Measurements from ENCODE around the gene NSMCE4A.
"Not testable (repeated sequence)": the region's sequence is repeated elsewhere in the genome, so short reads cannot be mapped to it uniquely, and the experiment has no call there.

NSMCE4A gene

GRCh38 chr10:121974535-121975294 is at the start of gene NSMCE4A:
TSS of gene NSMCE4A (minus strand) at chr10:121975217. CDS start at chr10:121975165, 52 bp downstream.
- peak; percentile 65 for DNase-seq

GRCh38 chr10:122023257-122023656 is 48.2 kb upstream of the NSMCE4A start:
- not testable (repeated sequence) for DNase-seq

- DNase-seq: no peak
These were observed 47.3 kb upstream of the NSMCE4A start for GRCh38 chr10:122022276-122022675.

GRCh38 chr10:122021828-122022227 is 46.8 kb upstream of the NSMCE4A start:
- DNase-seq: no peak

GRCh38 chr10:122021379-122021778 is 46.4 kb upstream of the NSMCE4A start:
- no peak for DNase-seq

GRCh38 chr10:122020226-122020625 is 45.2 kb upstream of the NSMCE4A start:
- DNase-seq: no peak

- no peak for DNase-seq
These were observed 44.5 kb upstream of the NSMCE4A start for GRCh38 chr10:122019414-122019975.

- DNase-seq: no peak
These were observed 44.0 kb upstream of the NSMCE4A start for GRCh38 chr10:122018951-122019413.

- DNase-seq: no peak
These were observed 43.5 kb upstream of the NSMCE4A start for GRCh38 chr10:122018491-122018890.

- DNase-seq: not testable (repeated sequence)
These were observed 42.9 kb upstream of the NSMCE4A start for GRCh38 chr10:122017926-122018325.

GRCh38 chr10:122014652-122015248 is 39.7 kb upstream of the NSMCE4A start:
- DNase-seq: no peak

- DNase-seq: no peak
These were observed 38.3 kb upstream of the NSMCE4A start for GRCh38 chr10:122013311-122013780.

GRCh38 chr10:122012731-122013130 is 37.7 kb upstream of the NSMCE4A start:
- no peak for DNase-seq

- no peak for DNase-seq
These were observed 35.5 kb upstream of the NSMCE4A start for GRCh38 chr10:122010405-122011050.

- no peak for DNase-seq
These were observed 32.4 kb upstream of the NSMCE4A start for GRCh38 chr10:122007415-122007814.

GRCh38 chr10:122001698-122002097 is 26.7 kb upstream of the NSMCE4A start:
- no peak for DNase-seq

- no peak for DNase-seq
These were observed 24.3 kb upstream of the NSMCE4A start for GRCh38 chr10:121999301-121999700.

GRCh38 chr10:121998462-121998861 is 23.4 kb upstream of the NSMCE4A start:
- DNase-seq: no peak

- DNase-seq: no peak
These were observed 19.5 kb upstream of the NSMCE4A start for GRCh38 chr10:121994429-121994941.

- DNase-seq: not testable (repeated sequence)
These were observed 16.7 kb upstream of the NSMCE4A start for GRCh38 chr10:121991727-121992126.

- no peak for DNase-seq
These were observed 15.1 kb upstream of the NSMCE4A start for GRCh38 chr10:121990015-121990677.

Data from activated CD4-positive, alpha-beta T cell treated with anti-CD3 and anti-CD28 coated beads, Interleukin-2, amount 50 U/mL, for 1 hour (primary cell).